SIG-M5 treated with dmso at 0.1 percent for 504 hours (cell line): ENCODE results near the gene UMODL1.

ENCODE experiments used
- DNase-seq: peaks from one replicate; lab custom pipeline; 2025; ENCODE audit not compliant: unreplicated experiment; lab: John Stamatoyannopoulos, UW

Gene UMODL1

GRCh38 chr21:42124826-42125570 is 53.9 kb downstream of the UMODL1 start:
- DNase-seq: no peak

DNA sequence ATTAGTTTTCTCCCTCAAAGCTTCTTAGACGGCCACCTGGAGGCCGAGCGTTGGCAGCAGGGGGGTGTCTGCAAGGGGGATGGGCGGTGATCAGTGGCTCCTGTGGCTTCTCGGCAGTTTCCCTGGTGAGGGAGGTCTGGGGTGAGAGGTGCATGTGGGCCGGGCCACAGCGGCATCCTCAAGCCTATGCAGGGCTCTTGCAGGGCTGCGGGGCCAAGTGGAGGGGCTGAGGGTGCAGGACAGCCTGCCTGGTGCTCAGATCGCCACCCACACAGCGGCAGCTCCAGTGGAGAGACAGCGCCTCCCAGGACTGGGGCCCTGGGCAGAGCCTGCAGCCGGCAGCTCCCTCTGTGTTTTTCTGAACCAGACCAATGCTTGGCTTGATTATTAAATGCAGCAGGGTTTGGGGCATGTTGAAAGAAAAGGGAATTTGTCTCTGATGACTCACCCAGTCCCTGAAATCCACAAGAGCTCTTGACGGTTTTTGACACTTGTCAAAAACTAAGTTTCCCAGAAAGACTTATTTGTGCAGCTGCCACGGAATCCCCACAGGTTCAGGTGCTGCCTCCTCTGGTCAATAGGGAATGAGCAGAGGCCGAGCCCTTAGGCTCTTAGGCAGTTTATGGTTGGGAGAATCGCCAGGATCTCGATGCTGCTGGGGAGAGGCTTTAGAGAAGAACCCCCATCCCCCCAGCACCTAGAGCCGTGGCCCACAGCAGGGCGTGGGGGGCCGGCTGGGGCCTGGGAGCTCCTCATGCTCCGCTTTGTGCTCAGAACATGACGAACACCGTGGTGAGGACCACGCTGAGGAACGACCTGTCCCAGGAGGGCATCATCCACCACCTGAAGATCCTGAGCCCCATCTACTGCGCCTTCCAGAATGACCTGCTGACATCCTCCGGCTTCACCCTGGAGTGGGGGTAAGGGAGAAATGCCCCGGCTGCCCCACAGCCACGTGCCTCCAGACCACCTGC is 54.7 kb downstream of the UMODL1 start:
- peak; percentile 46 for DNase-seq

DNA sequence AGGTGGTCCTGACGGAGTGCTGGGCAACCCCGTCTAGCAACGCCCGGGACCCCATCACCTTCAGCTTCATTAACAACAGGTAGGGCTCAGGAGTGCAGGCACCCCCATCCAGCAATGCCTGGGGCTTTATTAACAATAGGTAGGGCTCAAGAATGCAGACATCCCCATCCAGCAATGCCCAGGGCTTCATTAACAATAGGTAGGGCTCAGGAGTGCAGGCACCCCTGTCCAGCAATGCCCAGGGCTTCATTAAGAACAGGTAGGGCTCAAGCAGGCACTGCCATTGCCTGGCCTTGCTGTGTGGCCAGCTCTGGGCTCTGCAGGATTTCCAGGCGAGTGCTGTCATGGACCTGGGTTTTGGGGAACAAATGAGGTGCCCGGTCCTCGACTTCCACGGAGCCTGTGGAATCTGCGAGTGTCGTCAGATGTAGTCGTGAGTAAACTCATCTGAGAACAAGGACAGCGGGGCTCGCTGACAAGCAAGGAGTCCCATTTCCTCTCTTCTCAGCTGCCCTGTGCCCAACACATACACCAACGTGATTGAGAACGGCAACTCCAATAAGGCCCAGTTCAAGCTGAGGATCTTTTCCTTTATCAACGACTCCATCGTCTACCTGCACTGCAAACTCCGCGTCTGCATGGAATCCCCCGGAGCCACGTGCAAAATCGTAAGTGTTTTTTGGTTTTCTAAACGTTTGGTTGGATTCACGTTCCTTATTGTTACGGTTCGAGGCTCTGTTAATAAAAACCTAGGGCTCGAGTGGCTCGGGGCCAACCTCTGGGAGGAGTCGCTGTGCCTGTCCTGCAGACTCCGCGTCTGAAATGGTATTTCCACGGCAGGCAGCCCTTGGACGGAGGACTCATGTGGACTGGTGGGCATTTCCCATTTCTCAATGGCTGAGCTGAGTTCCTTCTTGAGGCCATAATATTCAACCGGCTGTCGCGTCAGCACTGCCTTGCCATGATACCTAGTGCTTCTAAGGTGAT is 56.3 kb downstream of the UMODL1 start:
- DNase-seq: no peak

- no peak for DNase-seq
Observed at GRCh38 chr21:42129300-42130266, 58.5 kb downstream of the UMODL1 start.

- DNase-seq: no peak
Observed at GRCh38 chr21:42130441-42130840, 59.3 kb downstream of the UMODL1 start.

GRCh38 chr21:42132183-42132582 is 61.1 kb downstream of the UMODL1 start:
- no peak for DNase-seq

DNA sequence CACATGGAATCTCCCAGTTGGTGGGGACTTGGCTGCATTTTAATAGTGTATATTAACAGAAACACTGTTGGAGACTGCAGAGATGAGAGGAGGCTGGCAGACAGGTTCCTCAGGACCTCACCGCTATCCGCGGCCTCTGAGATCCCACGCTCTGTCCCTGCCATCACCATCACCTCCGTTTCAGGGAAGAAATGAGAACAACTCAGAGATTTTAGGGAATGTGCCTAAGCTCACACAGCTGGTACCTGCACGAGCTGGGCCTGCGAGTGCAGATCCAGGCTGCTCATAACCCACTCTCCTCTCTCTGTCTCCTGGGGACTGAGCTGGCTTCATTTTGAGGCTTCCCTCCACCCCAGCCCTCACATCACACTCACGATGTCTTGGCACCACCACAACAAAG is 62.0 kb downstream of the UMODL1 start:
- DNase-seq: no peak

DNA sequence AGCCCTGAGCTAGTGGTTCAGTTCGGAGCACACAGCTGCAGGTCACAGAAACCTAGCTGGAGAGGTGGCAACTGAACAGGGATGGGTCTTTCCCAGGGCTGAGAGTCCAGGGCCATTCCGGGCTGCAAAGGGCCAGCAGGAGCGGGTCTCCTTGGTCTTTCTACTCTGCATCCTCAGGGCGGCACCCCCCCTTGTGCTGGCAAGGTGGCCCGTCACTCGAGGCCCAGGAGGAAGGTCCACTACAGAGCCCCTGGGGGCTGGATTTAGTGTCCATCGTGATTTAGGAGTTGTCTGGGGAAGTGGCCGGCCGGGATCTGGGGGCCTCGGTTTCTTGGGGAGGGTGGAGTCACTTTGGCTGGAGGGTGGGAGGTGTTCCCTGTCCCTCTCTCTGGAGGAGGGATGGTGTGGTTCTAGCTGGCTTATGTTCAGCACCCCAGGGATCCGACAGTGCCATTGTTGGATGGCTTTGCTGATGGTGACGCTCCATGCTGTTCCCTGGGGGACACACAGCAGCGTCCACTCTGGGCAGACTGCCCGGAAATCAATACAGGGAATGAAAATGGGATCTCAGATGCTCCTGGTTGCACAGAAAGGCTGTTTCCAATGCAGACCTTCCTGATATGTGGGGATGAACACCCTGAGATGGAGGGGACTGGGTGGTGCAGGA is 64.4 kb downstream of the UMODL1 start:
- DNase-seq: no peak

- DNase-seq: no peak
Observed at GRCh38 chr21:42137191-42137904, 66.2 kb downstream of the UMODL1 start.

DNA sequence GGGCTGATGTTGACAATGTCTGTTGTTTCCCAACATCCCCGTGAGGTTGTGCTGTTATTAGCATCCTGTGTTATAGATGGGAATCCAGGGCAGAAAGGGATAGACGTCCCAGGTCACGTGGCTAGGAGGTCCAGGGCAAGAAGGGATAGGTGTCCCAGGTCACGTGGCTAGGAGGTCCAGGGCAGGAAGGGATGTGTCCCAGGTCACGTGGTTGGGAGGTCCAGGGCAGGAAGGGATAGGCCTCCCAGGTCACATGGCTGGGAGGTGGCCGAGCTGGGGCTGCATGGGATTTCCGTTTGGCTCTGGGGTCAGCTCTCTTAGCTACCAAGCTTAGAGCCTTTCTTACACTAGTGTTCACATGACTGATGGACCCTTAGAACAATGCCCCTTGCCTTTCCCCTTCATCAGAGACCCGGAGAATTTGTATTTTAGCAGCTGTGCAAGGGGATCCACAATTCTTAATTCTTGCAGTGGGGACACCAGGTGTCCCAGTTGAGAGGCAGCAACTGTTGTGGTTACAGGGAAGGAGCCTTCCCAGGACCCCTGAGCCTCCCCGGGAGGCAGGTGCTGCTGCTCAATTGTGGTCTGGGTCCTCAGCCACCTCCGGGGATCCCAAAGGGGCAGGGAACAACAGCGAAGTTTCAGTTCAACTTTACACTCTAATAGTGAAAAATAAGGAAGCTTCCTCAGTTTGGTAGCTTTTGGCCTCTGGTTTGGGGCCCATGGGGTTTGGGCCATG is 69.2 kb downstream of the UMODL1 start:
- DNase-seq: no peak

DNA sequence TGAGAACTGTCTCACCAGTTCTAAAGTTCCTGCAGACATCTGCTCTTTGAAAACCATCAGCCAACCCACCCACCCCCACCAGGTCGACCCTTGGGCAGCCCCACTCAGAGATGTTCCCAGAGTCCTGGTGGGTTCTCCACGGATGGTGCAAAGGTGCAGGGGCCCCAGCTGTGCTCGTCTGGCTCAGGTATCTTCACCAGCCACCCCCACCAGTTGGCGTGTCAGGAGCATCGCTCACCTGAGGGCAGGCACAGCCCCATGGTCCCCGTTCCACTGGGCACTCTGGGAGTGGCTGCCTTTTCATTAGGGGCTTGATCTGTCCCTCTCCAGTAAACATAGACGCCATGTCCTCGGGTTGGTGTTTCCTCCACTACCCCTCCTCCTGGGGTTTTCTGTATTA is 70.5 kb downstream of the UMODL1 start:
- DNase-seq: no peak

DNA sequence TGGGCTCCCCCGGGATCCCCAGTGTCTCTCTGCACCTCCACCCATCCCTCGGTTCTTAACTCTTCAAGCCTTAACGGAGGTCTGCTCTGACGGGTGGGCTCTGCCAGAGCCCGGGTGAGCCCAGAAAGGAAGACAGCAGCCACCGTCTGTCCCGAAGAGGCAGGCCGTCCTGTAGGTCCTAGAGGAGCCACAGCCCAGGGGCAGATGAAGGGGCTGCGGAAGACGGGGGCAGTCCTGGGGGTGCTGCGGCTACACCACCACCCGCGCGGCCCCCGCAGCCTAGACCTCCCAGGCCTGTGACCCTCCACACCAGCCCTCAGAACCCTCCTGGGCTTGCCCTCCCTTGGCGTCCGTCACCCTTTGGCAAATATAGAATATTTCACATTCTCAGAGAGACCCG is 71.0 kb downstream of the UMODL1 start:
- DNase-seq: no peak

GRCh38 chr21:42142627-42143026 is 71.5 kb downstream of the UMODL1 start:
- DNase-seq: peak; percentile 24

DNA sequence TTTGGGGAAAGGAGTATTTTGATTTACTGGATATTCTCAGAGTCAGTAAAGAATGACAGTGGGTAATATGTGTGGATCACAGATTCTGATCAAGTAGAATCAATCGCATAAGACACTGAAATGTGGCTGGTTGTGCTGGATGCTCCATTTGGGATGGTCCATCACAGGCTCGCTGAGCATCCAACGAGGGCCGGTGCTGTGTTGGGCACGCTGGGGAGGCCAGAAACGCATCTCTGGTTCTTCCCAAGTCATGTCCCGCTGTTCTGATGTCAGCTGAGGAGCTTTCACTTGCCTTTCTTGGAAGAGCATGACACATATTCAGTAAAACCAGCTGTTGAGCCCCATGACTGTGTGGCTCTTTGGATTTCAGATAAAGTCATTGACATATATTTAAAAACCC is 72.0 kb downstream of the UMODL1 start:
- no peak for DNase-seq

DNA sequence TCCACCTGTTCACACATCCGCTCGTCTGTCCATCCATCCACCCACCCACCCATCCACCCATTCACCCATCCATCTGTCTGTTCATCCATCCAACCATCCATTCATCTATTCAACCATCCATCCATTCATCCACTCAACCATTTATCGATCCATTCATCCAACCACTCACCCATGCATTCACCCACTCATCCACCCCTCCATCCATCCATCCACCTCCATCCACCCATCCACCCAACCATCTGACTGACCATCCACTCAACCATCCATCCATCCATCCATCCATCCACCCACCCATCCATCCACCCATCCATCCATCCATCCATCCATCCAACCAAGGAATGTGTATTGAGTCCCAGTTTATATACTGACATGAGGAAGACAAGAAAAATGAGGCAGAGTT is 73.1 kb downstream of the UMODL1 start:
- DNase-seq: no peak

GRCh38 chr21:42144679-42145568 is 73.8 kb downstream of the UMODL1 start:
- no peak for DNase-seq
